CMK (cell line): ENCODE data around the gene FREM1.
A peak's percentile ranks its signal among the peaks of the same experiment; 100 is the strongest.
"Not testable (repeated sequence)": the region's sequence is repeated elsewhere in the genome, so short reads cannot be mapped to it uniquely, and the experiment has no call there.

Experiments used
- DNase-seq: peaks from one replicate; pipeline ENCODE4 v3.0.0-alpha.2; 2010; ENCODE audit warnings: low read depth

FREM1 gene, protein sequence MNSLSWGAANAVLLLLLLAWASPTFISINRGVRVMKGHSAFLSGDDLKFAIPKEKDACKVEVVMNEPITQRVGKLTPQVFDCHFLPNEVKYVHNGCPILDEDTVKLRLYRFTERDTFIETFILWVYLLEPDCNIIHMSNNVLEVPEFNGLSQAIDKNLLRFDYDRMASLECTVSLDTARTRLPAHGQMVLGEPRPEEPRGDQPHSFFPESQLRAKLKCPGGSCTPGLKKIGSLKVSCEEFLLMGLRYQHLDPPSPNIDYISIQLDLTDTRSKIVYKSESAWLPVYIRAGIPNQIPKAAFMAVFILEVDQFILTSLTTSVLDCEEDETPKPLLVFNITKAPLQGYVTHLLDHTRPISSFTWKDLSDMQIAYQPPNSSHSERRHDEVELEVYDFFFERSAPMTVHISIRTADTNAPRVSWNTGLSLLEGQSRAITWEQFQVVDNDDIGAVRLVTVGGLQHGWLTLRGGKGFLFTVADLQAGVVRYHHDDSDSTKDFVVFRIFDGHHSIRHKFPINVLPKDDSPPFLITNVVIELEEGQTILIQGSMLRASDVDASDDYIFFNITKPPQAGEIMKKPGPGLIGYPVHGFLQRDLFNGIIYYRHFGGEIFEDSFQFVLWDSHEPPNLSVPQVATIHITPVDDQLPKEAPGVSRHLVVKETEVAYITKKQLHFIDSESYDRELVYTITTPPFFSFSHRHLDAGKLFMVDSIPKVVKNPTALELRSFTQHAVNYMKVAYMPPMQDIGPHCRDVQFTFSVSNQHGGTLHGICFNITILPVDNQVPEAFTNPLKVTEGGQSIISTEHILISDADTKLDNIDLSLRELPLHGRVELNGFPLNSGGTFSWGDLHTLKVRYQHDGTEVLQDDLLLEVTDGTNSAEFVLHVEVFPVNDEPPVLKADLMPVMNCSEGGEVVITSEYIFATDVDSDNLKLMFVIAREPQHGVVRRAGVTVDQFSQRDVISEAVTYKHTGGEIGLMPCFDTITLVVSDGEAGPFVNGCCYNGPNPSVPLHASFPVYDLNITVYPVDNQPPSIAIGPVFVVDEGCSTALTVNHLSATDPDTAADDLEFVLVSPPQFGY (N-terminal part only)

DNA sequence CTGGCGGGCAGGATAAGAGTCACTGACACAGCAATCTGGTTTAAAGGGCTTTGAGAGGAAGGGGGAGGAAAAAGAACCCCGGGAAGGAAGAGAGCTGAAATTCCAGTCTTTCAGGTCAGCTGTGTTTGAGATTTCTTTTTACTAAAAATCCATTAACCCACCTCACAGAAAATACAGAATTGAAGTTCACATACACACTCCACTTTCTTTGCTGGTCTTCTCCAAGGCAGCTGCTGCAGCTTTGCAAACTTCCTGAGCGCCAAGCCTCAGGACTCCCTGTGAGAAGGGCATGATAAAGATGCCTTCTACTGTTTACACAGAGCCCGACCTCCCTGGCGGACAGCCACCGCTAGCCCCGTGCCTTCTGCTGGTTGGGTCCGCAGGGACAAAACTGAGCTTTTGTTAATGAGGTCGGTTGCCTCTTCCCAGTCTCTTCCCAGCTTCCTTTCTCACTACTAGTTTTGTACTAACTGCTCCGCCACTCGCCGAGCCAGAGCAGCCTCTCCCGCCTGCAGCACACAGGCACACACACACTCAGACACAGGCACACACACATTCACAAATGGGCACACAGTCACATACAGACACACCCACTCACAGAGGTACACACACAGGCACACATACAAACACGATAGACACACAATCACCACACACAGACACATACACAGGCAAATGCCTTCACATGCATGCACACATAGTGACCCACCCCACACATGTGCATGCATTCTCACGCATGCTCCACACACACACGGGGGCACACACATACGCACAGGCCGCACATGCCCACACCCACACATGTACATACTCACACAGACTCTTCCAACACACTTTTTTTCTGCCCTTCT, at the start of gene FREM1:
Gene FREM1, minus strand, starts transcription at position 468 of the 845 bp plus-strand sequence. CDS start 41,451 bp downstream, outside the sequence.
- no peak for DNase-seq

GRCh38 chr9:14958989-14959388, 48.8 kb upstream of the FREM1 start:
- DNase-seq = no peak

GRCh38 chr9:14957109-14957508, 46.9 kb upstream of the FREM1 start:
- no peak for DNase-seq

GRCh38 chr9:14956208-14956607, 46.0 kb upstream of the FREM1 start:
- DNase-seq = no peak

- DNase-seq = no peak
Measured at GRCh38 chr9:14945351-14945750, 35.1 kb upstream of the FREM1 start.

GRCh38 chr9:14941501-14942405, 31.5 kb upstream of the FREM1 start:
- no peak for DNase-seq

DNA sequence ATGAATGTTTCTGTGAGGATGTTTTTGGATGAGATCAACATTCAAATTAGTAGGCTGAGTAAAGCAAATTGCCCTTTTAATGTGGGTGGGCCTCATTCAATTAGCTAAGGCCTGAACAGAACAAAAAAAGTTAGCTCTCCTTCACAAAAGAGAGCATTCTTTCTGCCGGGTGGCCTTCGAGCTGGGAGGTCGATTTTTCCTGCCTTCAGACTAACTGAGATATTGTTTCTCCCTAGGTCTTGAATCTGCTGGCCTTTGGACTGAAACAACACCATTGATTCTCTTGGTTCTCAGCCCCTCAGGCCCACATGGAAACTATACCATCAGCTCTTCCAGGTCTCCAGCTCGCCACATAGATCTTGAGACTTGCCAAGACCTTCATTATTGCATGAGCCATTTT, 29.1 kb upstream of the FREM1 start:
- no peak for DNase-seq

DNA sequence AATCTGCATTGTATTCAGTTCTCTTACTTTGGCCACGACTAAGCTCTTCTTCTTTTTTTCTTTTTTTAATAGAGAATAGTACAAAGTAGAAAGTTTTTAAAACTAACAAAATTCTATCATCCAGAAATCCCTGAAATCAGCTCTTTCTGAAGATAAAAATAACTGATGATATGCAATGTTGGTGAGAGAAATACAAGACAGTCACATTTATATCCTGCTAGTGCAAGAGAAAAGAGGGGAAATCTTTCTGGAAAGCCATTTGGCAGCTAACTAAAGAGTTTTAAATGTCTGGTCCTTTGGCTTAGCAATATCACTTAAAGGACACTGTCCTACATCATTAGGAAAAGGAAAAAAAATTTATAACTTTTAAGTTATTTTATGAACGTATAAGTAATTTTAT, 27.0 kb upstream of the FREM1 start:
- DNase-seq = no peak

- no peak for DNase-seq
Measured at GRCh38 chr9:14936491-14936890, 26.3 kb upstream of the FREM1 start.

- no peak for DNase-seq
Measured at GRCh38 chr9:14935964-14936363, 25.7 kb upstream of the FREM1 start.

- no peak for DNase-seq
Measured at GRCh38 chr9:14935106-14935751, 25.0 kb upstream of the FREM1 start.

GRCh38 chr9:14932641-14933040, 22.4 kb upstream of the FREM1 start:
- DNase-seq = no peak

DNA sequence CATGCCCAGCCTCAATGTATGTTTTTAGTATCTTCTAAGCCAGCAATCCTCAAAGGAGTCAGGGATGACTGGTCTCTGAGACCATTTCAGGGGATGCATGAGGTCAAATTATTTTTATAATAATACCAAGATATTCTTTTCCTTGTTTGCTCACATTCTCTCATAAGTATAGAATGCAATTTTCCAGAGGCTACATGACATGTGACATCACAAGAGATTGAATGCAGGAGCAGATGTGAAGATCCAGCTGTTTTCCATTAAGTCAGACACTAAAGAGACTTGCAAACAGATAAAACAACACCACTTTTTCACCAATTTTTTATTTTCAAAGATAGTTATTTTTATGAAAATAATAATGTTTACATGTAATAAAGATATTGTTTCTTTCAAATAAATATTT, 22.0 kb upstream of the FREM1 start:
- no peak for DNase-seq

GRCh38 chr9:14926941-14927624, 16.9 kb upstream of the FREM1 start:
- DNase-seq = peak; percentile 24

DNA sequence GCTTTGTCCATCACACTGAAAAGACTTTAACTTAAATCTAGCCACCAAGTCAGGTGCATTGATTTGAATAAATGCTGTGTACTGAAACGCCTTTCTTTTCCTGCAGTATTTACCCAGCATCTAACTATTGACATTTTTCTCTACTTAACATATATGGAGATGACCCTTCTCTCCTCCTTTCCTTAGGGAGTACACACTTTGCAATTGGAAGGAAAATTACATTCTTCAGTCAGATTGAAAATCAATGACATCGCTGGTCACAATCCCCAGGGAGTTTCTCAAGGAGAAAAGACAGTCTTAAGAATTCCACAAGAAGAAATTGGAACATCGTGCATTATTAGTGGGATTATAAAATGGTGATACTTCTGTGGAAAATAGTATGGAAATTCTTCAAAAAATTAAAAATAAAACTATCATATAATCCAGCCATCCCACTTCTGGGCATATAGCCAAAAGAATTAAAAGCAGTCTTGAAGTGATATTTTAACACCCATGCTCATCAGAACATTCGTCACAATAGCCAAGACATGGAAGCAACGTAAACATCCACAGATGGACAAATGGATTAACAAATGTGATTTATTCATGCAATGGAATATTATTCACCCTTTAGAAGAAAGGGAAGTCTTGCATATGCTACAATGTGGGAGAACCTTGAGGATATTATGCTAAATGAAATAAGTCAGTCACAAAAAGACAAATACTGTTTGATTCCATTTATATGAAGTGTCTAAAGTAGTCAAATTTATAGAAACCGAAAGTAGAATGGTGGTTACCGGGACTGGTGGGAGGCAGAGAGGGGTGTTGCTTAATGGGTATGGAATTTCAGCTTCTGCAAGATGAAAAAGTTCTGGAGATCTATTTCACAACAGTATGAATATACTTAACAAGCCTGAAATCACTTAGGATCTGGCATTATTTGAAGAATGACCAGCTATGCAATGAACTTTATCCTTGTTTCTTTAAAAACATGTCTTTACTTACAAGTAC, 14.3 kb upstream of the FREM1 start:
- no peak for DNase-seq

DNA sequence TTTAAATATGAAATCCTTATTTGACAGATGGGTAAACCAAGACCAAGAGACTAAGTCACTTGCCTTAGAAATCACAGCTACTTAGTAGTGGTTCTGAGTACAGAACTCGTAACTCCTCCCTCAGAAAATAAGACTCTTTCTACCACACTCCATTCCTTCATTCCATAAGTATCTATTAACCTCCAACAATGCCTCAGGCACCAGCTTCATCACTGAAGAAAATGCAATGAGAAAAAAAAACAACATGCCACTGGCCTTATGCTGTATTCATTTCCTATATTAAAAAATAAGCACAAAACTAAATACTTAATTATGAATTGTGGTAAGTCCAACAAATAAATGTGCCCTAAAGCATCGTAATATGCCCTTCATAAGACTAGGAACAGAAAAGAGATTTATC, 13.5 kb upstream of the FREM1 start:
- DNase-seq = no peak

DNA sequence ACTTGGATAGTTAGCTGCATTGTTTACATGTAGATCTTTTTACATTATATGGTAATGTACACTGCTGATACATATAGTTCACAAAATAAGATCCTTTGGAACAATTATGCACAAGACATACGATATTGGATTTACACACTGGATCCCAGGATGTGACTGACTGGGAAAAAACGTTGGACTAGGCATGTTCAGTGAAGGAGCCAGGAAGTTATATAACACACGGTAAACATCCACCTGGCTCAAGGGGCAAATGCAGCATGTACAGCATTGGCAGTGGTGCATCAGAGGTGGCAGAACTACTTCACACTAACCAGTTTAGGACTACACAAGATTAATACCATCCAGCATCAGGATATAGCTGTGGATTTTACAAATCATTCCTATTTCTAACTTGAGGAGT, 10.6 kb upstream of the FREM1 start:
- DNase-seq = not testable (repeated sequence)

- no peak for DNase-seq
Measured at GRCh38 chr9:14913366-14913765, 3.1 kb upstream of the FREM1 start.
